ENCODE results near the gene SFXN3. TPM values are rescaled to one million over a fixed set of nuclear protein-coding genes. Genes with fewer than 3 reads are reported as not detected.

SFXN3 gene
- total and polyA plus RNA-seq, 7 donors = 9.5 to 57.1 (median 17.5) TPM

DNA sequence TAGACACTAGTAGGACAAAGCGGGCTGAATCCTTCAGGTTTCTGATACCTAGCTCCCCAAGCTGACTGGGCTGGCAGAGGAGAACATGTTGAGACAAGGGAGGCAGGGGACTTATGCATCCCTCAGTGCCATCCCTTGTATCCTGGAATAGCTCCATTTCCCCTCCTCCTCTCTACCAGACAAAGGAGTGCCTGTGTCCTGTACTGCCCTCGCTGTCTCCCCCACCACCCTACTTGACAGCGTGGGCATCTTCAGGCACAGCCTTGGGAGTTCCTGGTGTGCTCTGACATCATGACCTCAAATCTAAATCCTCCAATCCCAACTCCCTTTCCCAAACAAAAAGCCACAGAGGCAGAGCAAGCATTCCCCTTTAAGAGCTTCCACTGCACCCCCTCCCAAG is 9.0 kb downstream of the SFXN3 start:
- no peak for DNase-seq
- Histone ChIP-seq H3K36me3 (peaks cover 18 to 51% (median 31%) of the 10 kb centered on the region in 4 donors), H3K9me3 (no peaks in the 10 kb centered on the region), H3K27me3 (no peaks in the 10 kb centered on the region), H3K4me3 (no peak overlapping the region), H3K4me1 (peaks cover 0 to 19% (median 13%) of the 10 kb centered on the region in 4 donors), H3K27ac (no peak overlapping the region)
- 95 to 96% methylated on average over 3 of the region's 3 CpGs for WGBS, 2 donors
- TF ChIP-seq POLR2A (IDR thresholded peaks at IDR 0.05) (no peak), POLR2AphosphoS5 (IDR thresholded peaks at IDR 0.05) (no peak), EP300 (IDR thresholded peaks at IDR 0.05) (no peak)
- TF ChIP-seq, protein P1, sequence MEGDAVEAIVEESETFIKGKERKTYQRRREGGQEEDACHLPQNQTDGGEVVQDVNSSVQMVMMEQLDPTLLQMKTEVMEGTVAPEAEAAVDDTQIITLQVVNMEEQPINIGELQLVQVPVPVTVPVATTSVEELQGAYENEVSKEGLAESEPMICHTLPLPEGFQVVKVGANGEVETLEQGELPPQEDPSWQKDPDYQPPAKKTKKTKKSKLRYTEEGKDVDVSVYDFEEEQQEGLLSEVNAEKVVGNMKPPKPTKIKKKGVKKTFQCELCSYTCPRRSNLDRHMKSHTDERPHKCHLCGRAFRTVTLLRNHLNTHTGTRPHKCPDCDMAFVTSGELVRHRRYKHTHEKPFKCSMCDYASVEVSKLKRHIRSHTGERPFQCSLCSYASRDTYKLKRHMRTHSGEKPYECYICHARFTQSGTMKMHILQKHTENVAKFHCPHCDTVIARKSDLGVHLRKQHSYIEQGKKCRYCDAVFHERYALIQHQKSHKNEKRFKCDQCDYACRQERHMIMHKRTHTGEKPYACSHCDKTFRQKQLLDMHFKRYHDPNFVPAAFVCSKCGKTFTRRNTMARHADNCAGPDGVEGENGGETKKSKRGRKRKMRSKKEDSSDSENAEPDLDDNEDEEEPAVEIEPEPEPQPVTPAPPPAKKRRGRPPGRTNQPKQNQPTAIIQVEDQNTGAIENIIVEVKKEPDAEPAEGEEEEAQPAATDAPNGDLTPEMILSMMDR (IDR thresholded peaks at IDR 0.05) = no peak
- intact Hi-C loops (cut with DNase I) = no loop called here

DNA sequence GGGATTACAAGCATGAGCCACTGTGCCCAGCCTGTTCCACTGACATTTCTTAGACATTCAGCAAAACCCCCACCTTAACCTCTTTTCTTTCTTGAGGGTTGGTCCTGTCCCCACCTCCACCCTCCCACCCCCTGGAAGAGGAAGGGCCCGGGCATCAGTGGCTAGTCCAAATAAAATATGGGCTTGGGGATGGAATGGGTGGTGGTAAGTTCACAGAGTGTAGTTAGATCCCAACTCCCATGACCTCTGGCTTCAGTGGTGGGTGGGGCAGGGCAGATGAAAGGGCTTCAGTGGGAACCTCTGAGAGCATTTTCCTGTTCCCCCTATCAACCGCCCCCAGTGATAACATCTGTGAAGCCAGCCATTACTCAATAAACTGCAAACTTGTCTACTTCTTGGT is 9.8 kb downstream of the SFXN3 start:
- H3K27ac ChIP-seq = no peak overlapping the region
- TF ChIP-seq, protein P1 (IDR thresholded peaks at IDR 0.05) = no peak
- TF ChIP-seq POLR2AphosphoS5 (IDR thresholded peaks at IDR 0.05) (no peak), POLR2A (IDR thresholded peaks at IDR 0.05) (no peak), EP300 (IDR thresholded peaks at IDR 0.05) (no peak)

DNA sequence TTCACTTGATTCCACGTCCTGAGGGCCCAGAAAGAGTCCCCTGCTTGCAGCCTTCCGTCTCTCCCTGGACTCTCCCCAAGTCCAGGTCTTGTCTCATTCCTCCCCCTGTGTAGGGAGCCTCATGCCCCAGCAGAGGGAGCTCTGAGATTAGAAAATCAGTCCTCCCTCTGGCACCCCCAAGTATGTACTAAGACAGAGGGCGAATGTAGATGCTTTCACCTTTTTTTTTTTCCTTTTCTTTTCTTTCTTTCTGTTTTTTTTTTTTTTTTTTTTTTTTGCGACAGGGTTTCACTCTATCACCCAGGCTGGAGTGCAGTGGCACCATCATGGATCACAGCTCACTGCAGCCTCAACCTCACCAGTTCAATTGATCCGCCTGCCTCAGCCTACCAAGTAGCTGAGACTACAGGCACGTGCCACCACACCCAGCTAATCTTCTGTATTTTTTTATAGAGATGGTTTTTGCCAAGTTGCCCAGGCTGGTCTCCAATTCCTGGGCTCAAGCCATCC is 10.3 kb downstream of the SFXN3 start:
- intact Hi-C loops (cut with DNase I) = loop anchor here (1.0 kb wide), 1 partner anchor 26 kb away; no protein-coding TSS in a partner anchor
- DNase-seq = peak; percentile 93
- Histone ChIP-seq H3K27me3 (peaks cover 0 to 4% (median 0%) of the 10 kb centered on the region in 3 donors), H3K9me3 (no peaks in the 10 kb centered on the region), H3K27ac (peak overlapping the region in 3 of 4 donors; percentile 83 to 87 (median 86)), H3K4me1 (peaks cover 0 to 19% (median 13%) of the 10 kb centered on the region in 4 donors), H3K36me3 (peaks cover 9 to 39% (median 21%) of the 10 kb centered on the region in 4 donors), H3K4me3 (no peak overlapping the region)
- no peak for TF ChIP-seq POLR2A (IDR thresholded peaks at IDR 0.05)
- TF ChIP-seq, protein P1 (IDR thresholded peaks at IDR 0.05) = peak; percentile 49 to 83 (median 76)
- no peak for TF ChIP-seq EP300 (IDR thresholded peaks at IDR 0.05)
- TF ChIP-seq POLR2AphosphoS5 (IDR thresholded peaks at IDR 0.05) = peak in 1 of 4 donors; percentile 27
- 16 to 27% methylated on average over 6 of the region's 6 CpGs for WGBS, 2 donors

More for the DNA sequence above, 9.8 kb downstream of the SFXN3 start:
- 35 to 39% methylated on average over 2 of the region's 2 CpGs for WGBS, 2 donors
- H3K9me3 ChIP-seq = no peaks in the 10 kb centered on the region
- no peak overlapping the region for H3K4me3 ChIP-seq
- H3K4me1 ChIP-seq = peaks cover 0 to 19% (median 13%) of the 10 kb centered on the region in 4 donors
- no peaks in the 10 kb centered on the region for H3K27me3 ChIP-seq
- intact Hi-C loops (cut with DNase I) = loop anchor here (1.0 kb wide), 1 partner anchor 26 kb away; no protein-coding TSS in a partner anchor
- peaks cover 14 to 43% (median 26%) of the 10 kb centered on the region in 4 donors for H3K36me3 ChIP-seq
- no peak for DNase-seq

DNA sequence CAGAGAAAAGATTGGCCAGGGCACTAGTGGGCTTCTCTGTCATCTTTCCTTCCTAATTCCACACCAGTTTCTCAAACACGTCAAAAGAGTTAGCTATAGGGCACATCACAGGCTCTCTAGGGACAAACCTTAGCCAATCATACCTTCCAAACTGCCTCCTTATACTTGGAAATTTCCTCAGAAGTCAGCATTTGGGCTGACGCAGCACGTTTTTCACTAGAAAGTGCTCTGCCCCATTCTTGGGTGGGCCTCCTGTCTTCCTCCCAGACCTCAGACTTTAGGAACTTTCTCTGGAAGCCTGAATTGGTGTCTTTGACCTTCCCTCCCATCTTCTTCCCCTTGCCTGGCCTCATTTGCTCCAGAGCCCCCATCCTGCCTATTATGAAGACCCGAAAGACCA is 11.1 kb downstream of the SFXN3 start:
- Histone ChIP-seq H3K9me3 (no peaks in the 10 kb centered on the region), H3K4me1 (peaks cover 0 to 19% (median 13%) of the 10 kb centered on the region in 4 donors), H3K4me3 (peak overlapping the region; percentile 34 to 56 (median 51)), H3K27me3 (peaks cover 0 to 13% (median 7%) of the 10 kb centered on the region in 3 donors), H3K36me3 (peaks cover 1 to 31% (median 13%) of the 10 kb centered on the region in 4 donors), H3K27ac (peak overlapping the region; percentile 81 to 87 (median 84))
- TF ChIP-seq, protein P1 (IDR thresholded peaks at IDR 0.05) = no peak
- TF ChIP-seq POLR2AphosphoS5 (IDR thresholded peaks at IDR 0.05) (no peak), EP300 (IDR thresholded peaks at IDR 0.05) (no peak), POLR2A (IDR thresholded peaks at IDR 0.05) (no peak)
- intact Hi-C loops (cut with DNase I) = loop anchor here (2.0 kb wide), 1 partner anchor 19 kb away; the partner anchor contains the start of gene KAZALD1
- WGBS, 2 donors = 66 to 71% methylated on average over 4 of the region's 4 CpGs
- DNase-seq = no peak

Data from sigmoid colon (tissue), 7 donors.